Chondrocyte (in vitro differentiated cells): ENCODE measurements around the gene IL17D. TPM values are rescaled to one million over a fixed set of nuclear protein-coding genes. Genes with fewer than 3 reads are reported as not detected.

ENCODE experiments used
- DNase-seq: peaks from one replicate; pipeline ENCODE4 v3.0.0; 2021; ENCODE audit warnings: mixed read lengths, low spot score
- H3K27ac Mint-ChIP-seq: one replicate; pipeline ENCODE4 v1.8.0; 2021; ENCODE audit warnings: mild to moderate bottlenecking, moderate library complexity, mixed read lengths; ENCODE audit not compliant: unreplicated experiment
- H3K27me3 Mint-ChIP-seq: 2 replicates; pipeline ENCODE4 v1.8.0; 2021; ENCODE audit warnings: low read depth, mixed read lengths
- H3K36me3 Mint-ChIP-seq: 2 replicates; pipeline ENCODE4 v1.8.0; 2021; ENCODE audit warnings: low read depth, mixed read lengths
- H3K4me1 Mint-ChIP-seq: 2 replicates; pipeline ENCODE4 v1.8.0; 2021; ENCODE audit warnings: low read depth, mild to moderate bottlenecking, mixed read lengths
- H3K4me3 Mint-ChIP-seq: one replicate; pipeline ENCODE4 v1.8.0; 2021; ENCODE audit warnings: mild to moderate bottlenecking, moderate library complexity, mixed read lengths; ENCODE audit not compliant: unreplicated experiment
- H3K9me3 Mint-ChIP-seq: 2 replicates; pipeline ENCODE4 v1.8.0; 2021; ENCODE audit warnings: low read depth, mixed read lengths
- CTCF ChIP-seq: fragments of 200-600 bp; sonication (generic); IDR thresholded peaks from 2 replicates; pipeline ENCODE4 v1.5.0; 2021; ENCODE audit warnings: antibody characterized with exemption, mild to moderate bottlenecking, moderate library complexity
- total RNA-seq: library from RNA; stranded (reverse); gene quantifications from 3 replicates; pipeline ENCODE4 v1.2.1, GENCODE V29; 2021

The IL17D gene
- total RNA-seq, 1 donor from 2014 or later: 12.1 TPM

- Mint-ChIP-seq H3K36me3 (peaks cover 25% of the 10 kb centered on the region), H3K4me1 (peaks cover 2% of the 10 kb centered on the region), H3K27ac (no peak overlapping the region), H3K9me3 (peaks cover 32% of the 10 kb centered on the region), H3K4me3 (no peak overlapping the region), H3K27me3 (no peaks in the 10 kb centered on the region)
- no peak for TF ChIP-seq CTCF
- DNase-seq: no peak
These were observed 63.9 kb downstream of the IL17D start for GRCh38 chr13:20767309-20767943.

GRCh38 chr13:20769091-20769490 lies 65.6 kb downstream of the IL17D start:
- Mint-ChIP-seq H3K27me3 (no peaks in the 10 kb centered on the region), H3K4me1 (peaks cover 15% of the 10 kb centered on the region), H3K36me3 (peaks cover 25% of the 10 kb centered on the region), H3K27ac (no peak overlapping the region), H3K9me3 (peaks cover 32% of the 10 kb centered on the region), H3K4me3 (no peak overlapping the region)
- no peak for DNase-seq
- no peak for TF ChIP-seq CTCF

- Mint-ChIP-seq H3K4me1 (peaks cover 17% of the 10 kb centered on the region), H3K9me3 (peaks cover 32% of the 10 kb centered on the region), H3K4me3 (no peak overlapping the region), H3K36me3 (peaks cover 25% of the 10 kb centered on the region), H3K27ac (no peak overlapping the region), H3K27me3 (no peaks in the 10 kb centered on the region)
- no peak for TF ChIP-seq CTCF
- DNase-seq: no peak
These were observed 66.3 kb downstream of the IL17D start for GRCh38 chr13:20769834-20770233.

Other genes with a start within 250 kb of the IL17D start
- gene CRYL1, start 177.8 kb upstream of the IL17D start, total RNA-seq: 14.8 to 17.7 TPM (median 17.0 TPM) in 3 replicates
- gene IFT88, start 136.5 kb upstream of the IL17D start, total RNA-seq: 5.9 to 7.0 TPM (median 6.7 TPM) in 3 replicates
- 9.4 to 12.7 TPM (median 10.1 TPM) in 3 replicates for gene EEF1AKMT1, start 70.3 kb downstream of the IL17D start, total RNA-seq
- 10.9 to 16.6 TPM (median 11.5 TPM) in 3 replicates for gene XPO4, start 199.0 kb downstream of the IL17D start, total RNA-seq